Liver (tissue), 3 donors: ENCODE measurements around the gene CLEC4G.

Experiments used
- GABPA ChIP-seq, 2 donors: IDR thresholded peaks in 1 of 2; conservative IDR thresholded peaks in 1 of 2; 2 replicates each; pipeline ENCODE4 v1.6.1; 2016; ENCODE audit warnings: antibody characterized with exemption in 2 of 2, mild to moderate bottlenecking in 1 of 2, moderate library complexity in 1 of 2
- RAD21 ChIP-seq, 2 donors: IDR thresholded peaks; 2 replicates each; pipeline ENCODE4 v1.6.1; 2016; ENCODE audit warnings: antibody characterized with exemption in 2 of 2, mild to moderate bottlenecking in 2 of 2
- TAF1 ChIP-seq: conservative IDR thresholded peaks from 2 replicates; pipeline ENCODE4 v1.6.1; 2016; ENCODE audit warnings: antibody characterized with exemption, mild to moderate bottlenecking
- YY1 ChIP-seq: IDR thresholded peaks from 2 replicates; pipeline ENCODE4 v1.6.1; 2016; ENCODE audit warnings: antibody characterized with exemption, mild to moderate bottlenecking
- TF ChIP-seq, protein P1 (sequence below): fragments of 150-350 bp; IDR thresholded peaks from 2 replicates; pipeline ENCODE4 v1.5.1; 2017; ENCODE audit warnings: improper control_type of control experiment, low read depth, low read length; ENCODE audit not compliant: missing input control
- TF ChIP-seq, protein P2 (sequence below): IDR thresholded peaks from 2 replicates; pipeline ENCODE4 v1.6.1; 2016; ENCODE audit warnings: antibody characterized with exemption
- donor health status: healthy.
- donor health status: healthy.

DNA sequence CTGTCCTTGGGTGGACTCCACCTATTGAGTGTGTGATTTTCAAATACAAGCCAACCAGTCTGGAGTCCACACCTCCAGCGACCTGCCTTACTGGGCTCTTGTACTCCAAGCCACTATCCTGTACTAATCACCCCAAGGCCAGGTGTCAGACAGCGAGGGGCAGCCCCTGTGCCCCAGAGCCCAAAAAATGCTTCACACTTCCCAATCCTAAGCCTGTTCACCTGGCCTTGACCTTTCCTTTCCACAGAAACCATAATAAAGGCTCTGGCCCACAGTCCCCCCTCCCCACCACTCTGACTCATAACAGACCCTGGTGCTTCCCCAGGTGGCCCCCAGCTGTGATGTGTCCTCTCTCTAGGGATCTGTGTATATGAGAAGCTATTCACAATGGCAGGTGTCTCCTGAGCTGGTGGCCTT, 11.5 kb upstream of the CLEC4G start:
- TF ChIP-seq, protein P1, sequence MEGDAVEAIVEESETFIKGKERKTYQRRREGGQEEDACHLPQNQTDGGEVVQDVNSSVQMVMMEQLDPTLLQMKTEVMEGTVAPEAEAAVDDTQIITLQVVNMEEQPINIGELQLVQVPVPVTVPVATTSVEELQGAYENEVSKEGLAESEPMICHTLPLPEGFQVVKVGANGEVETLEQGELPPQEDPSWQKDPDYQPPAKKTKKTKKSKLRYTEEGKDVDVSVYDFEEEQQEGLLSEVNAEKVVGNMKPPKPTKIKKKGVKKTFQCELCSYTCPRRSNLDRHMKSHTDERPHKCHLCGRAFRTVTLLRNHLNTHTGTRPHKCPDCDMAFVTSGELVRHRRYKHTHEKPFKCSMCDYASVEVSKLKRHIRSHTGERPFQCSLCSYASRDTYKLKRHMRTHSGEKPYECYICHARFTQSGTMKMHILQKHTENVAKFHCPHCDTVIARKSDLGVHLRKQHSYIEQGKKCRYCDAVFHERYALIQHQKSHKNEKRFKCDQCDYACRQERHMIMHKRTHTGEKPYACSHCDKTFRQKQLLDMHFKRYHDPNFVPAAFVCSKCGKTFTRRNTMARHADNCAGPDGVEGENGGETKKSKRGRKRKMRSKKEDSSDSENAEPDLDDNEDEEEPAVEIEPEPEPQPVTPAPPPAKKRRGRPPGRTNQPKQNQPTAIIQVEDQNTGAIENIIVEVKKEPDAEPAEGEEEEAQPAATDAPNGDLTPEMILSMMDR, result no peak
- TF ChIP-seq RAD21 (IDR thresholded peaks at IDR 0.05) (no peak), TAF1 (no peak), GABPA (IDR thresholded peaks at IDR 0.05 in 1 of 2, conservative IDR thresholded peaks at IDR 0.05 in 1 of 2) (no peak), YY1 (no peak)
- TF ChIP-seq, protein P2, sequence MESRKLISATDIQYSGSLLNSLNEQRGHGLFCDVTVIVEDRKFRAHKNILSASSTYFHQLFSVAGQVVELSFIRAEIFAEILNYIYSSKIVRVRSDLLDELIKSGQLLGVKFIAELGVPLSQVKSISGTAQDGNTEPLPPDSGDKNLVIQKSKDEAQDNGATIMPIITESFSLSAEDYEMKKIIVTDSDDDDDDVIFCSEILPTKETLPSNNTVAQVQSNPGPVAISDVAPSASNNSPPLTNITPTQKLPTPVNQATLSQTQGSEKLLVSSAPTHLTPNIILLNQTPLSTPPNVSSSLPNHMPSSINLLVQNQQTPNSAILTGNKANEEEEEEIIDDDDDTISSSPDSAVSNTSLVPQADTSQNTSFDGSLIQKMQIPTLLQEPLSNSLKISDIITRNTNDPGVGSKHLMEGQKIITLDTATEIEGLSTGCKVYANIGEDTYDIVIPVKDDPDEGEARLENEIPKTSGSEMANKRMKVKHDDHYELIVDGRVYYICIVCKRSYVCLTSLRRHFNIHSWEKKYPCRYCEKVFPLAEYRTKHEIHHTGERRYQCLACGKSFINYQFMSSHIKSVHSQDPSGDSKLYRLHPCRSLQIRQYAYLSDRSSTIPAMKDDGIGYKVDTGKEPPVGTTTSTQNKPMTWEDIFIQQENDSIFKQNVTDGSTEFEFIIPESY, result no peak
